ENCODE measurements around the gene RNF149.

Gene RNF149

GRCh38 chr2:101307950-101308431 lies 510 bp downstream of the RNF149 start:
- Histone ChIP-seq H3K4me2 (ENCODE audit: low read depth, low read length, poor library complexity, severe bottlenecking) (peak overlapping the region; percentile 68), H3K27me3 (ENCODE audit: low read length) (no peaks in the 10 kb centered on the region), H3K9me2 (replicated peaks; ENCODE audit: insufficient read depth, low read length) (no peaks in the 10 kb centered on the region), H3K79me2 (ENCODE audit: insufficient read depth, low read length) (peaks cover 18% of the 10 kb centered on the region), H3K4me3 (ENCODE audit: insufficient read depth, low read length, poor library complexity, severe bottlenecking) (peak overlapping the region; percentile 92), H3K36me3 (ENCODE audit: low read length) (no peaks in the 10 kb centered on the region), H3K9me3 (ENCODE audit: insufficient read depth, low read length) (no peaks in the 10 kb centered on the region), H3K27ac (ENCODE audit: low read depth, low read length) (no peak overlapping the region), H3F3A (ENCODE audit: insufficient read depth) (0 out of 2 replicates have a peak, but pooled peaks cover 5% of the 10 kb centered on the region), H3K9ac (ENCODE audit: low read length) (peak overlapping the region; percentile 76), H2AFZ (ENCODE audit: low read depth, low read length, severe bottlenecking) (peak overlapping the region; percentile 96), H4K20me1 (ENCODE audit: low read depth, low read length) (no peaks in the 10 kb centered on the region)
- TF ChIP-seq CTCF (IDR thresholded peaks at IDR 0.05; ENCODE audit: insufficient read depth, low read length, poor library complexity, severe bottlenecking) (no peak), EZH2phosphoT487 (conservative IDR thresholded peaks at IDR 0.05; ENCODE audit: low read length) (no peak)

DNA sequence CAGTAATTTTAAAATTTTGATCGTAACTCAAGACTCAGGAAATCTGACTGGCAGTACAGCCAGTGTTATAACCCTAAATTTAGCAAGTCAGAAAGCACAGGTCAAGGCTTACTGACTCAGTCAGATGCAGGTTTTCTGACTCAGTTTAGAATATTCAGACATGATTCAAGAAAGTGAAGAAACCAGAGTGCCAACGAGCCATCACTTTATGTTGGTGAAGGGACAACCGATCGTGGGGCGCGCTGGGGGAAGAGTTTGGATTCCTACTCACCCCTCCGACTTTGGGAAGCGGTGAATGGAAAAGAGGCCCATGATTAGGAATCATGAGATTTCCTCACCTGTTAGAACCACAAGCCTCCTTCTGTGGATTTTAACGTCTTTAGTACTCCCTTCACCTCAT lies 998 bp downstream of the RNF149 start:
- Histone ChIP-seq H3K4me3 (ENCODE audit: insufficient read depth, low read length, poor library complexity, severe bottlenecking) (peak overlapping the region; percentile 92), H3K9ac (ENCODE audit: low read length) (peak overlapping the region; percentile 12; the same call in 1 of the 2 replicates), H4K20me1 (ENCODE audit: low read depth, low read length) (no peaks in the 10 kb centered on the region), H2AFZ (ENCODE audit: low read depth, low read length, severe bottlenecking) (no peak overlapping the region), H3K4me2 (ENCODE audit: low read depth, low read length, poor library complexity, severe bottlenecking) (peak overlapping the region; percentile 68), H3K36me3 (ENCODE audit: low read length) (no peaks in the 10 kb centered on the region), H3K9me3 (ENCODE audit: insufficient read depth, low read length) (no peaks in the 10 kb centered on the region), H3K27me3 (ENCODE audit: low read length) (no peaks in the 10 kb centered on the region), H3K9me2 (replicated peaks; ENCODE audit: insufficient read depth, low read length) (no peaks in the 10 kb centered on the region), H3K79me2 (ENCODE audit: insufficient read depth, low read length) (peaks cover 21% of the 10 kb centered on the region), H3F3A (ENCODE audit: insufficient read depth) (0 out of 2 replicates have a peak, but pooled peaks cover 5% of the 10 kb centered on the region), H3K27ac (ENCODE audit: low read depth, low read length) (no peak overlapping the region)
- TF ChIP-seq EZH2phosphoT487 (conservative IDR thresholded peaks at IDR 0.05; ENCODE audit: low read length) (no peak), CTCF (IDR thresholded peaks at IDR 0.05; ENCODE audit: insufficient read depth, low read length, poor library complexity, severe bottlenecking) (no peak)

GRCh38 chr2:101306410-101306809 lies 2.1 kb downstream of the RNF149 start:
- H3K79me2 ChIP-seq (ENCODE audit: insufficient read depth, low read length) = peaks cover 23% of the 10 kb centered on the region
- 0 out of 2 replicates have a peak overlapping the region, but pooled peaks have one; percentile 19 for H3K27ac ChIP-seq (ENCODE audit: low read depth, low read length)
- no peaks in the 10 kb centered on the region for H3K9me2 ChIP-seq (replicated peaks; ENCODE audit: insufficient read depth, low read length)
- no peaks in the 10 kb centered on the region for H3K27me3 ChIP-seq (ENCODE audit: low read length)
- H3K36me3 ChIP-seq (ENCODE audit: low read length) = no peaks in the 10 kb centered on the region
- no peak overlapping the region for H3K9ac ChIP-seq (ENCODE audit: low read length)
- H3F3A ChIP-seq (ENCODE audit: insufficient read depth) = 0 out of 2 replicates have a peak, but pooled peaks cover 5% of the 10 kb centered on the region
- TF ChIP-seq EZH2phosphoT487 (conservative IDR thresholded peaks at IDR 0.05; ENCODE audit: low read length) = no peak
- no peak for TF ChIP-seq CTCF (IDR thresholded peaks at IDR 0.05; ENCODE audit: insufficient read depth, low read length, poor library complexity, severe bottlenecking)
- H3K4me3 ChIP-seq (ENCODE audit: insufficient read depth, low read length, poor library complexity, severe bottlenecking) = no peak overlapping the region
- peak overlapping the region; percentile 68 for H3K4me2 ChIP-seq (ENCODE audit: low read depth, low read length, poor library complexity, severe bottlenecking)
- no peaks in the 10 kb centered on the region for H3K9me3 ChIP-seq (ENCODE audit: insufficient read depth, low read length)
- no peak overlapping the region for H2AFZ ChIP-seq (ENCODE audit: low read depth, low read length, severe bottlenecking)
- H4K20me1 ChIP-seq (ENCODE audit: low read depth, low read length) = no peaks in the 10 kb centered on the region
